Prostate gland (tissue), 2 donors: ENCODE data around the gene LANCL3.

ENCODE experiments used
- CTCF ChIP-seq, 4 experiments: fragments of 200-600 bp in 2 of 4; fragments of 450-650 bp in 2 of 4; sonication (generic) in 2 of 4; IDR thresholded peaks; 1 replicate in 3 of 4; 2 replicates in 1 of 4; pipeline ENCODE4 v1.5.1; 2016 to 2019; ENCODE audit warnings: antibody characterized with exemption in 4 of 4, mild to moderate bottlenecking in 2 of 4, moderate library complexity in 2 of 4
- POLR2A ChIP-seq: fragments of 450-650 bp; IDR thresholded peaks from one replicate; pipeline ENCODE4 v1.6.1; 2016; ENCODE audit warnings: antibody characterized with exemption, mild to moderate bottlenecking
- POLR2AphosphoS5 ChIP-seq: sonication (generic); formaldehyde crosslinking; IDR thresholded peaks from one replicate; pipeline ENCODE4 v1.6.1; 2017; ENCODE audit warnings: antibody characterized with exemption

GRCh38 chrX:37646254-37646653 is 74.8 kb downstream of the LANCL3 start:
- no peak for TF ChIP-seq POLR2A
- TF ChIP-seq CTCF (IDR thresholded peaks at IDR 0.05) = no peak
- TF ChIP-seq POLR2AphosphoS5 = no peak
